CD8-positive, alpha-beta memory T cell (primary cell): ENCODE results near the gene NUDT16. TPM values are rescaled to one million over a fixed set of nuclear protein-coding genes. Genes with fewer than 3 reads are reported as not detected.
"Not testable (repeated sequence)": the region's sequence is repeated elsewhere in the genome, so short reads cannot be mapped to it uniquely, and the experiment has no call there.

Source experiments
- CTCF ChIA-PET: fragments of 350-600 bp; sonication (Branson Sonifier 250); formaldehyde crosslinking; loops from one replicate; lab custom pipeline; 2021; ENCODE audit warnings: antibody characterized with exemption; lab: Charles Lee
- POLR2A ChIA-PET: fragments of 350-600 bp; sonication (Branson Sonifier 250); formaldehyde crosslinking; loops from one replicate; lab custom pipeline; 2021; ENCODE audit warnings: antibody characterized with exemption; lab: Charles Lee
- DNase-seq, 5 donors: peaks; one replicate each; pipeline versions ENCODE4 v3.0.0 to v3.0.0-alpha.2; 2020 to 2022; ENCODE audit warnings: mixed read lengths in 1 of 5
- H3K27ac ChIP-seq: one replicate; pipeline ENCODE4 v1.7.0; 2013; ENCODE audit warnings: low read depth, mild to moderate bottlenecking, low read length, moderate library complexity
- H3K27me3 ChIP-seq: 2 replicates; pipeline ENCODE4 v1.7.0; 2013; ENCODE audit warnings: low read length, mild to moderate bottlenecking; ENCODE audit not compliant: insufficient read depth, poor library complexity, severe bottlenecking
- H3K36me3 ChIP-seq: 2 replicates; pipeline ENCODE4 v1.7.0; 2013; ENCODE audit warnings: mild to moderate bottlenecking, low read length, moderate library complexity; ENCODE audit not compliant: insufficient read depth
- H3K4me1 ChIP-seq: 2 replicates; pipeline ENCODE4 v1.7.0; 2013; ENCODE audit warnings: mild to moderate bottlenecking, low read length, moderate library complexity; ENCODE audit not compliant: insufficient read depth
- H3K4me3 ChIP-seq: 2 replicates; pipeline ENCODE4 v1.7.0; 2013; ENCODE audit warnings: mild to moderate bottlenecking, low read length
- H3K9me3 ChIP-seq: 2 replicates; pipeline ENCODE4 v1.7.0; 2013; ENCODE audit warnings: mild to moderate bottlenecking, low read length
- H3K27ac Mint-ChIP-seq, 8 donors: one replicate each; pipeline ENCODE4 v1.8.0; 2020 to 2021; ENCODE audit warnings: mixed read lengths in 8 of 8, mild to moderate bottlenecking in 6 of 8, inconsistent platforms in 3 of 8, moderate library complexity in 3 of 8
- H3K27me3 Mint-ChIP-seq, 2 donors: one replicate each; pipeline ENCODE4 v1.8.0; 2020 to 2021; ENCODE audit warnings: mixed read lengths in 2 of 2, mild to moderate bottlenecking in 1 of 2, moderate library complexity in 1 of 2
- H3K36me3 Mint-ChIP-seq, 3 donors: one replicate each; pipeline ENCODE4 v1.8.0; 2020 to 2021; ENCODE audit warnings: mixed read lengths in 3 of 3, inconsistent platforms in 1 of 3, mild to moderate bottlenecking in 1 of 3
- H3K4me1 Mint-ChIP-seq, 3 donors: one replicate each; pipeline ENCODE4 v1.8.0; 2020 to 2021; ENCODE audit warnings: mixed read lengths in 3 of 3, inconsistent platforms in 1 of 3, mild to moderate bottlenecking in 1 of 3
- H3K4me3 Mint-ChIP-seq, 7 donors: one replicate each; pipeline ENCODE4 v1.8.0; 2020 to 2021; ENCODE audit warnings: mixed read lengths in 7 of 7, mild to moderate bottlenecking in 6 of 7, moderate library complexity in 4 of 7, inconsistent platforms in 2 of 7
- H3K9me3 Mint-ChIP-seq, 5 donors: one replicate each; pipeline ENCODE4 v1.8.0; 2020 to 2022; ENCODE audit warnings: mixed read lengths in 5 of 5, mild to moderate bottlenecking in 3 of 5, moderate library complexity in 2 of 5, inconsistent platforms in 1 of 5
- polyA plus RNA-seq: library from polyadenylated mRNA; unstranded; fragments of 300-500 nt; fragmentation: Illumina TruSeq; gene quantifications from one replicate; pipeline ENCODE4 v1.2.3, GENCODE V29; 2021
- total RNA-seq, 2 experiments: library from RNA; stranded (reverse); gene quantifications; one replicate each; pipeline ENCODE4 v1.2.3, GENCODE V29; 2021

The NUDT16 gene
- total and polyA plus RNA-seq, 3 experiments from 2014 or later, result 3.6 to 8.3 (median 7.3) TPM

- POLR2A ChIA-PET, result no interaction called here
- peaks cover 2 to 11% of the 10 kb centered on the region in 2 donors for H3K27me3 Mint-ChIP-seq
- CTCF ChIA-PET, result no interaction called here
Observed at GRCh38 chr3:131353016-131353877, 28.3 kb upstream of the NUDT16 start.

GRCh38 chr3:131353986-131354385, 27.6 kb upstream of the NUDT16 start:
- Histone ChIP-seq H3K27ac (no peak overlapping the region), H3K36me3 (no peaks in the 10 kb centered on the region), H3K27me3 (no peaks in the 10 kb centered on the region), H3K4me1 (no peaks in the 10 kb centered on the region), H3K9me3 (no peaks in the 10 kb centered on the region), H3K4me3 (no peak overlapping the region)
- DNase-seq, result no peak
- Mint-ChIP-seq H3K4me3 (no peak overlapping the region), H3K36me3 (no peaks in the 10 kb centered on the region), H3K4me1 (no peaks in the 10 kb centered on the region), H3K27ac (no peak overlapping the region), H3K27me3 (peaks cover under 1 to 16% of the 10 kb centered on the region in 2 donors), H3K9me3 (no peaks in the 10 kb centered on the region)
- CTCF ChIA-PET, result no interaction called here
- POLR2A ChIA-PET, result no interaction called here

More at GRCh38 chr3:131353016-131353877, 28.3 kb upstream of the NUDT16 start:
- no peaks in the 10 kb centered on the region for H3K9me3 ChIP-seq
- Mint-ChIP-seq H3K4me1 (no peaks in the 10 kb centered on the region), H3K27ac (no peak overlapping the region), H3K9me3 (no peaks in the 10 kb centered on the region), H3K4me3 (no peak overlapping the region), H3K36me3 (no peaks in the 10 kb centered on the region)
- H3K4me3 ChIP-seq, result no peak overlapping the region
- H3K4me1 ChIP-seq, result no peaks in the 10 kb centered on the region
- no peak for DNase-seq
- H3K27me3 ChIP-seq, result no peaks in the 10 kb centered on the region
- H3K36me3 ChIP-seq, result no peaks in the 10 kb centered on the region
- no peak overlapping the region for H3K27ac ChIP-seq

- Mint-ChIP-seq H3K36me3 (no peaks in the 10 kb centered on the region), H3K27ac (no peak overlapping the region), H3K4me1 (peaks cover 0 to 2% (median 0%) of the 10 kb centered on the region in 3 donors), H3K4me3 (no peak overlapping the region), H3K27me3 (peaks cover 10 to 31% of the 10 kb centered on the region in 2 donors), H3K9me3 (no peaks in the 10 kb centered on the region)
- no peaks in the 10 kb centered on the region for H3K36me3 ChIP-seq
- DNase-seq, result no peak
- ChIA-PET CTCF (no interaction called here), POLR2A (no interaction called here)
- no peak overlapping the region for H3K27ac ChIP-seq
- no peaks in the 10 kb centered on the region for H3K9me3 ChIP-seq
- no peak overlapping the region for H3K4me3 ChIP-seq
- no peaks in the 10 kb centered on the region for H3K4me1 ChIP-seq
- peaks cover 5% of the 10 kb centered on the region for H3K27me3 ChIP-seq
Observed at GRCh38 chr3:131356006-131356595, 25.5 kb upstream of the NUDT16 start.

- ChIA-PET POLR2A (no interaction called here), CTCF (no interaction called here)
- Mint-ChIP-seq H3K9me3 (no peaks in the 10 kb centered on the region), H3K27ac (no peak overlapping the region), H3K4me1 (peaks cover under 1 to 10% (median 1%) of the 10 kb centered on the region in 3 donors), H3K36me3 (no peaks in the 10 kb centered on the region), H3K4me3 (no peak overlapping the region), H3K27me3 (peaks cover 18 to 39% of the 10 kb centered on the region in 2 donors)
- DNase-seq, result no peak
- H3K27ac ChIP-seq, result no peak overlapping the region
- no peaks in the 10 kb centered on the region for H3K4me1 ChIP-seq
- H3K36me3 ChIP-seq, result no peaks in the 10 kb centered on the region
- no peak overlapping the region for H3K4me3 ChIP-seq
- peaks cover 5% of the 10 kb centered on the region for H3K27me3 ChIP-seq
- no peaks in the 10 kb centered on the region for H3K9me3 ChIP-seq
Observed at GRCh38 chr3:131357275-131357674, 24.3 kb upstream of the NUDT16 start.

- CTCF ChIA-PET, result no interaction called here
- Histone ChIP-seq H3K36me3 (no peaks in the 10 kb centered on the region), H3K4me1 (no peaks in the 10 kb centered on the region), H3K4me3 (no peak overlapping the region), H3K27ac (no peak overlapping the region), H3K27me3 (peaks cover 12% of the 10 kb centered on the region), H3K9me3 (no peaks in the 10 kb centered on the region)
- Mint-ChIP-seq H3K4me1 (peaks cover 4 to 13% (median 5%) of the 10 kb centered on the region in 3 donors), H3K9me3 (peaks cover 0 to 7% (median 1%) of the 10 kb centered on the region in 5 donors), H3K4me3 (no peak overlapping the region), H3K36me3 (peaks cover 0 to 1% (median 0%) of the 10 kb centered on the region in 3 donors), H3K27me3 (peaks cover 32 to 67% of the 10 kb centered on the region in 2 donors), H3K27ac (no peak overlapping the region)
- no peak for DNase-seq
- POLR2A ChIA-PET, result no interaction called here
Observed at GRCh38 chr3:131360191-131360755, 21.3 kb upstream of the NUDT16 start.

GRCh38 chr3:131361066-131361463, 20.5 kb upstream of the NUDT16 start:
- H3K36me3 ChIP-seq, CTCF ChIA-PET, H3K27ac ChIP-seq, H3K36me3 Mint-ChIP-seq, H3K9me3 ChIP-seq, DNase-seq, H3K4me1 ChIP-seq, POLR2A ChIA-PET, H3K4me3 ChIP-seq, H3K27ac Mint-ChIP-seq: not testable (repeated sequence)
- peaks cover 12% of the 10 kb centered on the region for H3K27me3 ChIP-seq
- Mint-ChIP-seq H3K4me3 (peak overlapping the region in 3 of 7 donors; percentile 33 to 48 (median 34)), H3K27me3 (peaks cover 40 to 75% of the 10 kb centered on the region in 2 donors), H3K9me3 (peaks cover 0 to 12% (median 4%) of the 10 kb centered on the region in 5 donors), H3K4me1 (peaks cover 4 to 13% (median 5%) of the 10 kb centered on the region in 3 donors)

GRCh38 chr3:131361464-131362421, 19.8 kb upstream of the NUDT16 start:
- peaks cover 4 to 13% (median 5%) of the 10 kb centered on the region in 3 donors for H3K4me1 Mint-ChIP-seq
- POLR2A ChIA-PET, result no interaction called here
- DNase-seq, result no peak

More at GRCh38 chr3:131361464-131362421, 19.8 kb upstream of the NUDT16 start:
- H3K27me3 Mint-ChIP-seq, result peaks cover 40 to 71% of the 10 kb centered on the region in 2 donors
- H3K27ac Mint-ChIP-seq, result no peak overlapping the region
- H3K27me3 ChIP-seq, result peaks cover 12% of the 10 kb centered on the region
- no peaks in the 10 kb centered on the region for H3K4me1 ChIP-seq
- H3K9me3 ChIP-seq, result no peaks in the 10 kb centered on the region
- H3K36me3 ChIP-seq, result no peaks in the 10 kb centered on the region
- no peak overlapping the region for H3K4me3 ChIP-seq
- CTCF ChIA-PET, result no interaction called here
- no peak overlapping the region for H3K27ac ChIP-seq
- peaks cover 0 to 1% (median 0%) of the 10 kb centered on the region in 3 donors for H3K36me3 Mint-ChIP-seq
- peak overlapping the region in 5 of 7 donors; percentile 34 to 71 (median 52) for H3K4me3 Mint-ChIP-seq
- H3K9me3 Mint-ChIP-seq, result peaks cover 0 to 12% (median 4%) of the 10 kb centered on the region in 5 donors
